Measurements from ENCODE around the gene R3HDM2. TPM values are rescaled to one million over a fixed set of nuclear protein-coding genes. Genes with fewer than 3 reads are reported as not detected.

The R3HDM2 gene
- total RNA-seq, 1 donor from 2014 or later: 57.3 TPM

GRCh38 chr12:57205186-57205585 lies 225.7 kb downstream of the R3HDM2 start:
- Mint-ChIP-seq H3K9me3 (no peaks in the 10 kb centered on the region), H3K27me3 (ENCODE audit: low read depth) (no peaks in the 10 kb centered on the region), H3K4me1 (no peaks in the 10 kb centered on the region), H3K4me3 (no peak overlapping the region), H3K36me3 (ENCODE audit: low read depth) (no peaks in the 10 kb centered on the region), H3K27ac (ENCODE audit: unreplicated experiment) (no peak overlapping the region)
- TF ChIP-seq CTCF (conservative IDR thresholded peaks at IDR 0.05): no peak
- no peak for DNase-seq (ENCODE audit: low read depth, low spot score)

GRCh38 chr12:57204454-57204853 lies 226.4 kb downstream of the R3HDM2 start:
- DNase-seq (ENCODE audit: low read depth, low spot score): no peak
- no peak overlapping the region for H3K27ac Mint-ChIP-seq (ENCODE audit: unreplicated experiment)
- H3K27me3 Mint-ChIP-seq (ENCODE audit: low read depth): no peaks in the 10 kb centered on the region
- TF ChIP-seq CTCF (conservative IDR thresholded peaks at IDR 0.05): no peak
- H3K4me1 Mint-ChIP-seq: no peaks in the 10 kb centered on the region
- H3K9me3 Mint-ChIP-seq: no peaks in the 10 kb centered on the region
- H3K4me3 Mint-ChIP-seq: no peak overlapping the region
- no peaks in the 10 kb centered on the region for H3K36me3 Mint-ChIP-seq (ENCODE audit: low read depth)

GRCh38 chr12:57203791-57204190 lies 227.1 kb downstream of the R3HDM2 start:
- DNase-seq (ENCODE audit: low read depth, low spot score): no peak
- H3K36me3 Mint-ChIP-seq (ENCODE audit: low read depth): no peaks in the 10 kb centered on the region
- no peaks in the 10 kb centered on the region for H3K4me1 Mint-ChIP-seq
- H3K4me3 Mint-ChIP-seq: no peak overlapping the region
- TF ChIP-seq CTCF (conservative IDR thresholded peaks at IDR 0.05): no peak
- no peaks in the 10 kb centered on the region for H3K27me3 Mint-ChIP-seq (ENCODE audit: low read depth)
- H3K9me3 Mint-ChIP-seq: no peaks in the 10 kb centered on the region
- H3K27ac Mint-ChIP-seq (ENCODE audit: unreplicated experiment): no peak overlapping the region

Other genes with a start within 250 kb of the R3HDM2 start
- gene NXPH4, start 214.2 kb downstream of the R3HDM2 start, total RNA-seq: 0.71 and 0.91 TPM in 2 replicates
- 225 and 230 TPM in 2 replicates for gene SHMT2, start 201.3 kb downstream of the R3HDM2 start, total RNA-seq
- gene STAC3, start 179.9 kb downstream of the R3HDM2 start, total RNA-seq: 3.8 and 4.1 TPM in 2 replicates
- gene INHBC, start 3.7 kb upstream of the R3HDM2 start, total RNA-seq: 0.14 TPM in 1 of 2 replicates, not detected in the other
- gene INHBE, start 24.3 kb upstream of the R3HDM2 start, total RNA-seq: 0.36 and 0.61 TPM in 2 replicates
- 0.58 and 1.3 TPM in 2 replicates for gene GLI1, start 28.7 kb upstream of the R3HDM2 start, total RNA-seq
- 0.56 and 1.0 TPM in 2 replicates for gene ARHGAP9, start 48.8 kb upstream of the R3HDM2 start, total RNA-seq
- gene MARS1, start 57.0 kb upstream of the R3HDM2 start, total RNA-seq: 257 and 267 TPM in 2 replicates
- 14.1 and 15.0 TPM in 2 replicates for gene DDIT3, start 89.5 kb upstream of the R3HDM2 start, total RNA-seq
- 90.4 and 91.3 TPM in 2 replicates for gene MBD6, start 91.8 kb upstream of the R3HDM2 start, total RNA-seq
- 133 and 138 TPM in 2 replicates for gene DCTN2, start 116.1 kb upstream of the R3HDM2 start, total RNA-seq
- 16.9 and 20.8 TPM in 2 replicates for gene KIF5A, start 119.0 kb upstream of the R3HDM2 start, total RNA-seq
- gene PIP4K2C, start 160.1 kb upstream of the R3HDM2 start, total RNA-seq: 15.9 and 17.3 TPM in 2 replicates
- gene DTX3, start 173.8 kb upstream of the R3HDM2 start, total RNA-seq: 74.7 and 75.6 TPM in 2 replicates
- gene ARHGEF25, start 180.4 kb upstream of the R3HDM2 start, total RNA-seq: 41.2 and 43.8 TPM in 2 replicates
- 18.6 and 19.5 TPM in 2 replicates for gene B4GALNT1, start 202.2 kb upstream of the R3HDM2 start, total RNA-seq